ENCODE results near the gene ECHS1. TPM values are rescaled to one million over a fixed set of nuclear protein-coding genes. Genes with fewer than 3 reads are reported as not detected.

Gene ECHS1
- total RNA-seq, 4 donors from 2014 or later, result 44.2 to 64.9 (median 54.7) TPM

GRCh38 chr10:133315847-133316246 is 57.3 kb downstream of the ECHS1 start:
- H3K27ac ChIP-seq, result no peak overlapping the region
- H3K9me3 ChIP-seq, result no peaks in the 10 kb centered on the region
- peaks cover 25% of the 10 kb centered on the region for H3K27me3 ChIP-seq
- WGBS, result 82% methylated on average over 5 of the region's 5 CpGs
- TF ChIP-seq POLR2AphosphoS5 (IDR thresholded peaks at IDR 0.05), result no peak
- no peak for TF ChIP-seq POLR2A (IDR thresholded peaks at IDR 0.05)
- TF ChIP-seq CTCF (IDR thresholded peaks at IDR 0.05), result no peak
- TF ChIP-seq EP300 (IDR thresholded peaks at IDR 0.05), result no peak
- DNase-seq (ENCODE audit: low spot score in 2 of 2), result no peak
- H3K36me3 ChIP-seq, result peaks cover 25% of the 10 kb centered on the region
- H3K4me3 ChIP-seq, result no peak overlapping the region
- H3K4me1 ChIP-seq, result peaks cover 7% of the 10 kb centered on the region

GRCh38 chr10:133314911-133315310 is 58.2 kb downstream of the ECHS1 start:
- no peak for DNase-seq (ENCODE audit: low spot score in 2 of 2)
- Histone ChIP-seq H3K4me1 (peaks cover 7% of the 10 kb centered on the region), H3K9me3 (no peaks in the 10 kb centered on the region), H3K27ac (no peak overlapping the region), H3K27me3 (peaks cover 15% of the 10 kb centered on the region), H3K36me3 (peaks cover 33% of the 10 kb centered on the region), H3K4me3 (no peak overlapping the region)
- 87% methylated on average over 12 of the region's 12 CpGs for WGBS
- TF ChIP-seq POLR2AphosphoS5 (IDR thresholded peaks at IDR 0.05) (no peak), EP300 (IDR thresholded peaks at IDR 0.05) (no peak), CTCF (IDR thresholded peaks at IDR 0.05) (no peak), POLR2A (IDR thresholded peaks at IDR 0.05) (no peak)

- H3K9me3 ChIP-seq, result no peaks in the 10 kb centered on the region
- no peak overlapping the region for H3K4me3 ChIP-seq
- H3K4me1 ChIP-seq, result peaks cover 7% of the 10 kb centered on the region
- TF ChIP-seq CTCF (IDR thresholded peaks at IDR 0.05) (no peak), POLR2A (IDR thresholded peaks at IDR 0.05) (no peak), EP300 (IDR thresholded peaks at IDR 0.05) (no peak), POLR2AphosphoS5 (IDR thresholded peaks at IDR 0.05) (no peak)
- 81% methylated on average over 3 of the region's 4 CpGs for WGBS
- no peak for DNase-seq (ENCODE audit: low spot score in 2 of 2)
- no peak overlapping the region for H3K27ac ChIP-seq
- H3K36me3 ChIP-seq, result peaks cover 37% of the 10 kb centered on the region
- no peaks in the 10 kb centered on the region for H3K27me3 ChIP-seq
Observed at GRCh38 chr10:133313192-133313591, 60.0 kb downstream of the ECHS1 start.

GRCh38 chr10:133312769-133313145 is 60.4 kb downstream of the ECHS1 start:
- Histone ChIP-seq H3K27me3 (no peaks in the 10 kb centered on the region), H3K36me3 (peaks cover 37% of the 10 kb centered on the region), H3K27ac (no peak overlapping the region), H3K4me3 (no peak overlapping the region), H3K9me3 (no peaks in the 10 kb centered on the region), H3K4me1 (peaks cover 10% of the 10 kb centered on the region)
- TF ChIP-seq CTCF (IDR thresholded peaks at IDR 0.05) (no peak), POLR2A (IDR thresholded peaks at IDR 0.05) (no peak), EP300 (IDR thresholded peaks at IDR 0.05) (no peak), POLR2AphosphoS5 (IDR thresholded peaks at IDR 0.05) (no peak)
- 92% methylated on average over 9 of the region's 9 CpGs for WGBS
- no peak for DNase-seq (ENCODE audit: low spot score in 2 of 2)

Other genes starting within 250 kb of the ECHS1 start
- gene KNDC1, start 213.1 kb downstream of the ECHS1 start, total RNA-seq, result 1 to 10 TPM in 1 of 4 donors, under 1 TPM in 3; 0.08 to 2.5 (median 0.58) TPM
- gene UTF1, start 143.1 kb downstream of the ECHS1 start, total RNA-seq, result not detected
- 1 to 10 TPM in 1 of 4 donors, under 1 TPM in 2, not detected in 1; 0.17 to 2.3 (median 0.21) TPM for gene VENTX, start 135.5 kb downstream of the ECHS1 start, total RNA-seq
- gene ADAM8, start 96.5 kb downstream of the ECHS1 start, total RNA-seq, result 10 to 100 TPM in 1 of 4 donors, 1 to 10 TPM in 3; 3.0 to 18.4 (median 4.1) TPM
- 100 to 1,000 TPM in 1 of 4 donors, 10 to 100 TPM in 3; 44.5 to 107 (median 57.1) TPM for gene TUBGCP2, start 64.5 kb downstream of the ECHS1 start, total RNA-seq
- gene ZNF511, start 64.4 kb downstream of the ECHS1 start, total RNA-seq, result 10 to 100 TPM; 15.5 to 24.4 (median 17.3) TPM
- under 1 TPM in 1 of 4 donors, not detected in 3; 0.30 TPM for gene CALY, start 36.5 kb downstream of the ECHS1 start, total RNA-seq
- 1 to 10 TPM in 1 of 4 donors, not detected in 3; 2.2 TPM for gene PRAP1, start 26.0 kb downstream of the ECHS1 start, total RNA-seq
- 10 to 100 TPM in 3 of 4 donors, 1 to 10 TPM in 1; 7.8 to 13.8 (median 11.7) TPM for gene FUOM, start 15.3 kb downstream of the ECHS1 start, total RNA-seq
- 10 to 100 TPM in 2 of 4 donors, 1 to 10 TPM in 2; 7.8 to 23.4 (median 14.3) TPM for gene PAOX, start 5.9 kb upstream of the ECHS1 start, total RNA-seq
- 10 to 100 TPM; 20.5 to 79.7 (median 36.0) TPM for gene MTG1, start 20.8 kb upstream of the ECHS1 start, total RNA-seq
- gene SPRN, start 51.3 kb upstream of the ECHS1 start, total RNA-seq, result under 1 TPM in 2 of 4 donors, not detected in 2; 0.23 to 0.56 TPM
- gene SCART1, start 80.6 kb upstream of the ECHS1 start, total RNA-seq, result 10 to 100 TPM in 1 of 4 donors, 1 to 10 TPM in 3; 1.2 to 10.7 (median 2.0) TPM
- 10 to 100 TPM in 3 of 4 donors, 1 to 10 TPM in 1; 4.5 to 28.0 (median 19.3) TPM for gene CYP2E1, start 154.0 kb upstream of the ECHS1 start, total RNA-seq
- 1 to 10 TPM in 1 of 4 donors, not detected in 3; 5.9 TPM for gene SYCE1, start 192.2 kb upstream of the ECHS1 start, total RNA-seq

All from suprapubic skin (tissue), 4 donors.